DOHH2 (cell line): ENCODE results near the gene EIF5A2.
"Not testable (repeated sequence)": the region's sequence is repeated elsewhere in the genome, so short reads cannot be mapped to it uniquely, and the experiment has no call there.

Experiments
- CTCF ChIP-seq: fragments of 200-600 bp; sonication (generic); IDR thresholded peaks from one replicate; pipeline ENCODE4 v1.5.1; 2014; ENCODE audit warnings: antibody characterized with exemption, mild to moderate bottlenecking, low read depth, low read length; ENCODE audit not compliant: poor library complexity, severe bottlenecking
- EZH2phosphoT487 ChIP-seq: fragments of 200-600 bp; sonication (generic); IDR thresholded peaks from 2 replicates; pipeline ENCODE4 v1.6.1; 2017; ENCODE audit warnings: borderline replicate concordance, mild to moderate bottlenecking, antibody characterized with exemption, low read length, moderate library complexity, mixed read lengths

GRCh38 chr3:170923553-170923952, 15.1 kb upstream of the EIF5A2 start:
- TF ChIP-seq CTCF, EZH2phosphoT487: not testable (repeated sequence)
